Left lung (tissue), 10 donors: ENCODE results near the gene ZBED3. TPM values are rescaled to one million over a fixed set of nuclear protein-coding genes. Genes with fewer than 3 reads are reported as not detected.
"Not testable (repeated sequence)": the region's sequence is repeated elsewhere in the genome, so short reads cannot be mapped to it uniquely, and the experiment has no call there.

Experiments used
- ATAC-seq: fragments of 200-7000 bp; cut with Tn5 transposase; one replicate; pipeline ENCODE4 v1.9.1; 2020; ENCODE audit warnings: moderate library complexity
- DNase-seq, 4 donors: peaks; one replicate each; pipeline ENCODE4 v3.0.0-alpha.2; 2013 to 2020
- H3K27ac ChIP-seq, 2 donors: fragments of 200-600 bp; sonication (generic) in 1 of 2; one replicate each; pipeline versions ENCODE4 v1.5.0 to v1.8.0; 2020 to 2021
- H3K27me3 ChIP-seq, 2 donors: fragments of 200-600 bp; sonication (generic) in 1 of 2; one replicate each; pipeline versions ENCODE4 v1.5.0 to v1.8.0; 2020 to 2021
- H3K36me3 ChIP-seq, 2 donors: fragments of 200-600 bp; sonication (generic) in 1 of 2; one replicate each; pipeline versions ENCODE4 v1.5.0 to v1.8.0; 2020 to 2021
- H3K4me1 ChIP-seq, 2 donors: fragments of 200-600 bp; one replicate each; pipeline ENCODE4 v1.8.0; 2021
- H3K4me3 ChIP-seq, 2 donors: fragments of 200-600 bp; sonication (generic) in 1 of 2; one replicate each; pipeline versions ENCODE4 v1.5.0 to v1.8.0; 2020 to 2021; ENCODE audit warnings: mild to moderate bottlenecking in 1 of 2
- H3K9me3 ChIP-seq, 2 donors: fragments of 200-600 bp; sonication (generic) in 1 of 2; one replicate each; pipeline versions ENCODE4 v1.5.0 to v1.8.0; 2020 to 2021
- CTCF ChIP-seq, 2 donors: fragments of 200-600 bp; sonication (generic) in 1 of 2; IDR thresholded peaks; one replicate each; pipeline versions ENCODE4 v1.5.0 to v1.8.0; 2021; ENCODE audit warnings: antibody characterized with exemption in 2 of 2
- intact Hi-C, 2 donors: fragments of 100-400 bp; cut with DNase I; formaldehyde crosslinking; loops; one replicate each; pipeline versions ENCODE4 v1.11.2 to v1.14.2; 2022
- polyA plus RNA-seq, 6 donors: library from polyadenylated mRNA; unstranded; fragments of 120-200 nt; gene quantifications; one replicate each; pipeline ENCODE4 v1.2.1, GENCODE V29; 2013; ENCODE audit not compliant: insufficient read length in 6 of 6
- total RNA-seq, 2 donors: library from RNA; stranded (reverse); fragmentation: NEBNext Ultra II Directional; extraction: Animal tissue kit (Norgen Biotek cat#: 25700); gene quantifications; one replicate each; pipeline ENCODE4 v1.2.1, GENCODE V29; 2021
- donor health status: DM: no; HTN: yes; CAD: no.
- donor health status: DM: no; HTN: no; CAD: no.

Gene ZBED3
- total and polyA plus RNA-seq, 8 donors: 11.9 to 32.4 (median 28.3) TPM

DNA sequence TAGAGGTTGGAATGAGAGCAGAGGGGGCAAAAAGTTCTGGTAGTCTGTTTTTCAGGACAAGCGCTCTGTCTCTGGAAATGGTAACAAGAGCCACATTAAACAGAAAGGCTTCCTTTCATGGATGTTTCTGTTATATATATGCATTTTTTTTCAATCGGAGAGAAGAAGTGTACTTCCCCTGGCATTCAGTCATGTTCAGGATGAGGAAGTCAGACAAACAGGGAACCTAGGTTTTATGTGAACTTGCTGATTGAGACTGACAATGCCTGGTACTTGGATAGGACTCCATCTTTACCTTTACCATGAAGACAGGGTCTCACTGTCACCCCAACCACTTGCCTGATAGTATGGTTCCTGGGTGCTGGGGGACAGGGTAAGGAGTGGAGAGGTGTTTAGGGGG lies 30.1 kb upstream of the ZBED3 start:
- intact Hi-C loops: no loop called here
- no peak overlapping the region for H3K4me3 ChIP-seq
- TF ChIP-seq CTCF (IDR thresholded peaks at IDR 0.05): no peak
- no peaks in the 10 kb centered on the region for H3K9me3 ChIP-seq
- no peak overlapping the region for H3K27ac ChIP-seq
- no peaks in the 10 kb centered on the region for H3K36me3 ChIP-seq
- ATAC-seq (no peak), DNase-seq (no peak)
- no peaks in the 10 kb centered on the region for H3K27me3 ChIP-seq
- H3K4me1 ChIP-seq: no peaks in the 10 kb centered on the region

- intact Hi-C loops, H3K9me3 ChIP-seq, H3K36me3 ChIP-seq, H3K4me1 ChIP-seq, H3K27ac ChIP-seq, DNase-seq, ATAC-seq, H3K27me3 ChIP-seq, H3K4me3 ChIP-seq: not testable (repeated sequence)
Measured at GRCh38 chr5:77107035-77107434, 19.9 kb upstream of the ZBED3 start.

- intact Hi-C loops: no loop called here
- Histone ChIP-seq H3K27ac (no peak overlapping the region), H3K36me3 (no peaks in the 10 kb centered on the region), H3K4me3 (no peak overlapping the region), H3K9me3 (no peaks in the 10 kb centered on the region), H3K27me3 (no peaks in the 10 kb centered on the region), H3K4me1 (no peaks in the 10 kb centered on the region)
- TF ChIP-seq CTCF (IDR thresholded peaks at IDR 0.05): no peak
- DNase-seq (no peak), ATAC-seq (no peak)
Measured at GRCh38 chr5:77104813-77105212, 17.7 kb upstream of the ZBED3 start.

GRCh38 chr5:77103457-77103856 lies 16.4 kb upstream of the ZBED3 start:
- Histone ChIP-seq H3K27ac (no peak overlapping the region), H3K9me3 (no peaks in the 10 kb centered on the region), H3K4me1 (no peaks in the 10 kb centered on the region), H3K4me3 (no peak overlapping the region), H3K27me3 (no peaks in the 10 kb centered on the region), H3K36me3 (no peaks in the 10 kb centered on the region)
- no peak for TF ChIP-seq CTCF (IDR thresholded peaks at IDR 0.05)
- intact Hi-C loops: no loop called here
- no peak for DNase-seq
- ATAC-seq: no peak

DNA sequence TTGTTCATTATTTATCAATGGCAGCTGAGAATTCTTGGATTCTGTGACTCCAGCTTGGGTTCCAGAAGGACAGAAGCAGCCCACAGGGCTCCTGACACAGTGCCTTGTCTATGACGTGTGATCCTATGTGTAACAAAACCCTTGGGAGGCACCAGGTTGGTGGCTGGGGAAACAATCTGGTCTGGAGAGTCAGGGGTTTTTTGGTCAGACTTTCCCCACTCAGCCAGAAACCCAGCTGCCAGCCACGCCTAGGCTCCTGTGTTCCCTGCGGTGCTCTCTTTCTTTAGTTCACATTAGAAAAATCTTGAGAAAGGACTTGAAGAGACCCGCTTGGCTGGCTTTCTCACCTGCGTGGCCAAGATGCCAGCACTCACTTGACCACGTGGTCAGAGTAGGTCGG lies 15.5 kb upstream of the ZBED3 start:
- H3K27ac ChIP-seq: no peak overlapping the region
- H3K36me3 ChIP-seq: no peaks in the 10 kb centered on the region
- no peak for TF ChIP-seq CTCF (IDR thresholded peaks at IDR 0.05)
- ATAC-seq: peak; percentile 86
- intact Hi-C loops: no loop called here
- no peak overlapping the region for H3K4me3 ChIP-seq
- no peaks in the 10 kb centered on the region for H3K27me3 ChIP-seq
- no peaks in the 10 kb centered on the region for H3K9me3 ChIP-seq
- DNase-seq: peak in 1 of 4 donors; percentile 40
- no peaks in the 10 kb centered on the region for H3K4me1 ChIP-seq

DNA sequence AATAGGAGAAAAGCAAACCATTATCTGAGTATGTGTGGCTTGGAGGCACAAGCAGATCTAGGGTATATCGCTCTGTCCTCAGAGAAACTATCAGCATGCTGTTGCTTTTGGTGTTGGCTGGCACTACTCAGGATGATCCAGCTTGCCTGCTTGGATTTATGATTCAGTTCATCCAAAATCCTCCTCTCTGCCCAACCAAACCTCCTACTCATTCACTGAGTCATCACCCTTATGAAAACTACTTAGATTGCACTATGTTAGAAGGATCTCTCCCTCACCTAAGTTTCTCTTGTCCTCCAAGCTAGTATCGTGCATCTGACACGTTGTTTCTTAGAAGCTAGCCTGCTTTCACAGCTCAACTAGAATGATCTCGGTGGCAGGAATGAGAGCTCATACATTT lies 14.2 kb upstream of the ZBED3 start:
- ATAC-seq (peak; percentile 21), DNase-seq (no peak)
- intact Hi-C loops: no loop called here
- TF ChIP-seq CTCF (IDR thresholded peaks at IDR 0.05): no peak
- no peak overlapping the region for H3K4me3 ChIP-seq
- H3K4me1 ChIP-seq: no peaks in the 10 kb centered on the region
- no peak overlapping the region for H3K27ac ChIP-seq
- no peaks in the 10 kb centered on the region for H3K9me3 ChIP-seq
- H3K27me3 ChIP-seq: no peaks in the 10 kb centered on the region
- H3K36me3 ChIP-seq: no peaks in the 10 kb centered on the region
